ENCODE measurements around the gene LMAN1L. TPM values are rescaled to one million over a fixed set of nuclear protein-coding genes. Genes with fewer than 3 reads are reported as not detected.

Gene LMAN1L
- total RNA-seq, 1 experiment from 2014 or later: not detected

DNA sequence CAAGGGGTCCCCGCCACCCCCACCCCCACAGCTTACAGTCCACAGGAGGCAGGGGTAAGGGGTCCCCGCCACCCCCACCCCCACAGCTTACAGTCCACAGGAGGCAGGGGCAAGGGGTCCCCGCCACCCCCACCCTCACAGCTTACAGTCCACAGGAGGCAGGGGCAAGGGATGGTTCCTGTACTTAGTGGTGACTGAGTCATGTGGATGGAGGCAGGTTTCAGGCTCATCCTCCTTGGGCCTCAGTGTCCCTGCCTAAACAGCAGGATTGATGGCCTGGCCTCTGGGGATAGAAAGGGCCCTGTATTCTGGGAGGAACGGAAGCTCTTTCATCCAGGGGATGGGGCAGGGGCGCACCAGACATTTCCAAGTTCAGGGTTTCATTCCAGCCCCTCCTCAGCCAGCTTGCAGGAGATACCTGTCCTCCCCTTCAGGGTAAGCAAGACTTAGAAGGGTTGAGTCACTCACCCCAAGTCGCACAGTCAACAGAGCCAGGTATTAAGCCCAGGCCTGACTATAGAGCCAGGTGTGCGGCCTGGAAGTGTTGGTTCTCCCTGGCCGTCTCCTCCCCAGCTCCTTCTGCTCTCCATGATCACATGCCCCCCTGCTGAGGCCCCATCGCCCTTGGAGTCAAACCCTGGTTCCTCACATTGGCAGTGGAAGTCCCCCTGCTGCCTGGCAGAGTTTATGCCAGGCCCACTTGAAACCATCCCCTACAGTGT lies 18.2 kb upstream of the LMAN1L start:
- WGBS (ENCODE audit: extremely low coverage, insufficient read length, low lambda C conversion rate): no CpG with 5 or more reads among the region's 9 CpGs
- Histone ChIP-seq H2AFZ (ENCODE audit: low read length) (no peak overlapping the region), H3K4me2 (ENCODE audit: insufficient read depth, insufficient read length, low read length) (no peak overlapping the region), H2BK120ac (ENCODE audit: low read depth, low read length, poor library complexity, severe bottlenecking) (no peak overlapping the region), H3K9me3 (ENCODE audit: control insufficient read depth, low read depth, low read length) (no peaks in the 10 kb centered on the region), H4K20me1 (ENCODE audit: control insufficient read depth, insufficient read depth, insufficient read length) (no peaks in the 10 kb centered on the region), H3K4me1 (ENCODE audit: insufficient read depth, low read length) (no peaks in the 10 kb centered on the region), H3K23ac (ENCODE audit: insufficient read length, low read depth, low read length) (no peak overlapping the region), H3K9ac (ENCODE audit: extremely low read depth, insufficient read length, low read length) (no peak overlapping the region), H4K91ac (ENCODE audit: insufficient read length, low read depth, low read length) (no peak overlapping the region), H3K27ac (ENCODE audit: insufficient read length, low read depth, low read length) (no peak overlapping the region), H4K5ac (ENCODE audit: insufficient read length, low read depth, low read length) (no peak overlapping the region), H2BK12ac (ENCODE audit: insufficient read length, low read depth, low read length) (no peak overlapping the region), H3K4ac (ENCODE audit: low read depth, low read length) (no peak overlapping the region), H3T11ph (ENCODE audit: low read length) (no peak overlapping the region), H2BK5ac (ENCODE audit: insufficient read length, low read length) (no peak overlapping the region), H3K79me1 (ENCODE audit: insufficient read depth, low read depth, low read length, poor library complexity, severe bottlenecking) (no peaks in the 10 kb centered on the region), H3K56ac (ENCODE audit: insufficient read length, low read depth, low read length) (no peak overlapping the region), H2BK20ac (ENCODE audit: low read depth, low read length, poor library complexity, severe bottlenecking) (no peak overlapping the region), H3K27me3 (ENCODE audit: insufficient read depth, low read length) (no peaks in the 10 kb centered on the region), H2BK15ac (ENCODE audit: low read depth, low read length) (no peak overlapping the region), H3K18ac (ENCODE audit: insufficient read length, low read depth, low read length) (no peak overlapping the region), H2AK5ac (ENCODE audit: insufficient read length, low read length) (no peak overlapping the region), H3K23me2 (ENCODE audit: insufficient read length, low read depth, low read length, poor library complexity, severe bottlenecking) (no peaks in the 10 kb centered on the region), H3K79me2 (ENCODE audit: insufficient read depth, low read length) (no peaks in the 10 kb centered on the region), H3K14ac (ENCODE audit: insufficient read depth, low read length) (no peak overlapping the region), H4K8ac (replicated peaks; ENCODE audit: insufficient read length, low read depth, low read length) (no peak overlapping the region)
- TF ChIP-seq, protein P1, sequence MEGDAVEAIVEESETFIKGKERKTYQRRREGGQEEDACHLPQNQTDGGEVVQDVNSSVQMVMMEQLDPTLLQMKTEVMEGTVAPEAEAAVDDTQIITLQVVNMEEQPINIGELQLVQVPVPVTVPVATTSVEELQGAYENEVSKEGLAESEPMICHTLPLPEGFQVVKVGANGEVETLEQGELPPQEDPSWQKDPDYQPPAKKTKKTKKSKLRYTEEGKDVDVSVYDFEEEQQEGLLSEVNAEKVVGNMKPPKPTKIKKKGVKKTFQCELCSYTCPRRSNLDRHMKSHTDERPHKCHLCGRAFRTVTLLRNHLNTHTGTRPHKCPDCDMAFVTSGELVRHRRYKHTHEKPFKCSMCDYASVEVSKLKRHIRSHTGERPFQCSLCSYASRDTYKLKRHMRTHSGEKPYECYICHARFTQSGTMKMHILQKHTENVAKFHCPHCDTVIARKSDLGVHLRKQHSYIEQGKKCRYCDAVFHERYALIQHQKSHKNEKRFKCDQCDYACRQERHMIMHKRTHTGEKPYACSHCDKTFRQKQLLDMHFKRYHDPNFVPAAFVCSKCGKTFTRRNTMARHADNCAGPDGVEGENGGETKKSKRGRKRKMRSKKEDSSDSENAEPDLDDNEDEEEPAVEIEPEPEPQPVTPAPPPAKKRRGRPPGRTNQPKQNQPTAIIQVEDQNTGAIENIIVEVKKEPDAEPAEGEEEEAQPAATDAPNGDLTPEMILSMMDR (conservative IDR thresholded peaks at IDR 0.05): no peak
- Mint-ChIP-seq H3K36me3 (ENCODE audit: insufficient read depth in 1 of 3, low read depth in 3 of 3) (peaks cover 0 to 5% (median 4%) of the 10 kb centered on the region in 3 experiments; a peak in 5 of 7 replicates), H3K27me3 (ENCODE audit: low read depth) (no peaks in the 10 kb centered on the region), H3K27ac (no peak overlapping the region), H3K4me3 (no peak overlapping the region), H3K4me1 (peaks cover 17% of the 10 kb centered on the region in 2 experiments), H3K9me3 (no peaks in the 10 kb centered on the region)
- DNase-seq: no peak

All from H9 (cell line).